GM19438 (cell line): Measurements from ENCODE around the gene SNX7.

Experiments used
- ATAC-seq: cut with Tn5 transposase; IDR thresholded peaks from one replicate; pipeline ENCODE4 v1.9.1; 2021; ENCODE audit warnings: low read depth; ENCODE audit not compliant: unreplicated experiment

The SNX7 gene

DNA sequence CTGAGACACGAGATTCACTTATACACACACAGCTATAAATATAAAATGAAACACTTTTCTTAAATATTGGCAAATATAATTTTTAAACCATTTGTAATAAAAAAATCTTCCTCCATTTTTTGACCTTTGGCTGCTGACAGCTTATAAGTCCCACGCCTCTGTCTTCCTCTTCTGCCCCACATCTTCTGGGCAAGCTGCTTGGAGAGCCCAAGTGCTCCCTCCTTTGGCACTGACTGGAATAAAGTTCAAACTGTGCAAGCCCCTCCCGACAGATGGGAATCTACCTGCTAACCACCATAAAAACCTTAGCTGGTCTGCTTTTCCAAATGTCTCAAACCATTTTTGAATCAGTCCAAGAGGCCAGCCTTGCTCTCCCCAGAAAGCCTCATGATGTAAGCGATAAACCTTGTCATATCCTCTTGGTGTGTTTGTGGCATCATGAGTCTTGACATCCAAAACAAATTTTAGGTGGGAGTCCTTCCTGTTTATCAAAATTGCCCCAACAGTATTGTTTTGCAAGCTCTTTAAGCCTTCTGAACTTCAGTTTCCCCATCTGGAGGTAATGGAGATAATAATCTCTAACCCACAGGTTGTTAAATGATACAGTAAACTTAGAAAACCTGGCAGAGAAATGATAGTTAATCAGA lies 99.8 kb downstream of the SNX7 start:
- ATAC-seq, result no peak

- ATAC-seq, result no peak
These were observed 102.1 kb downstream of the SNX7 start for GRCh38 chr1:98763488-98764150.

GRCh38 chr1:98764485-98764884 lies 103.0 kb downstream of the SNX7 start:
- no peak for ATAC-seq

- peak; percentile 83 for ATAC-seq
These were observed 104.7 kb downstream of the SNX7 start for GRCh38 chr1:98766255-98766654.

GRCh38 chr1:98769162-98769561 lies 107.6 kb downstream of the SNX7 start:
- ATAC-seq, result no peak

GRCh38 chr1:98781906-98782305 lies 120.4 kb downstream of the SNX7 start:
- ATAC-seq, result no peak

DNA sequence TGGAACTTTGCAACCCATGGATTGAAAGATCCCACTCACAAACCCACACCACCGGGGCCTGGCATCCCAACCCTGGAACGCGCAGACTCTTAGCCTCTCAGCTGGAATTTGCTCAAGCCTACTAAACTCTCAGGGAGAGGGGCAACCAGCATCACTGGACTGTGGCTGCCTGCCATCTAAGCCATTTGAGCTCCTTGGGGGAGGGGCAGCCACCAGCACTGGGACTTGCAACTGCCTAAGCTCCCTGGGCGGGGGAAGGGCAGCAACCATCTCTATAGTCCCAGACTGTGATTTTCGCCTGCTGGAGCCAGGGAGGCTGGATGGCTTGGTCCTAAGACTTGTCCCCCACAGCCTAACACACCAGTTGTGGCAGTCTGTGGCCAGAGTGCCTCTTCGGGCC lies 122.3 kb downstream of the SNX7 start:
- ATAC-seq, result no peak

DNA sequence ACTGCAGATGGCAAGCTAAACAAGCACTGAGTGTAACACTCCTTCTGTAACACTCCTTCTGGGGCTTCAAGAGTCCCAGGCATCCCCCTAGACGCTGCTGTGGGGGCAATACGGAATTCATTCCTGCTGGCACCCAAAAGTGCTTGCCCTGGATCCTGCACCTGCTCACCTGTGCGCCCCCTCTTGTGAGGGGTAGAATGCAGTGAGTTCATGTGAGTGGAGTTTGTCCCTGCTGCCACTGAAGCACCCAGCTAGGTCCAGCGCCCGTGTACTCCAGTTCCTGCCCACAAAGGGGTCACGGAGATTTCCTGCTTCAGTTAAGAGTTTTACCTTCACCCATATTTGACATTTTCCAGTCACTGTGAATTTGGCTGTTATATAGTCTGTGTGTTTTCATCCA lies 130.0 kb downstream of the SNX7 start:
- no peak for ATAC-seq

GRCh38 chr1:98792123-98792522 lies 130.6 kb downstream of the SNX7 start:
- ATAC-seq, result no peak

DNA sequence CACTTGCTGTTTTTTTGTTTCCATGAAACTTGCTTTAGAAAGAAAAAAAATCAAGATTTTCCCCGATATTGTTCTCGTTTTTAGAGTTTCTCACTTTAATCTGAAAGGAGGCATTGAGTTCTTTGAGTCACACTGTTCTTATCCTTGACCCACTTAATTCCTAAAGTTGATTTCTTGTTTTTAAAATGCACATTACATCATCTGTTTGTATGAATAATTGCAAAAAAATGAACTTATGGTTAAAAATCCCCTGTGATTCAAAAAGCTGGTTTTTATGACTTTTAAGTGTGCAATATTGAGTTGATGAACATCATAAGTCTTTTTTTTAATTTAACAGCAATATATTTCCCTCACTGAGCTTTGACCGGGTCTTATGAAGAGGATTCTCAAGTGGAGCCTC lies 131.6 kb downstream of the SNX7 start:
- ATAC-seq, result no peak

GRCh38 chr1:98794196-98794886 lies 132.8 kb downstream of the SNX7 start:
- ATAC-seq, result peak; percentile 89

- no peak for ATAC-seq
These were observed 134.5 kb downstream of the SNX7 start for GRCh38 chr1:98796049-98796448.

GRCh38 chr1:98797506-98797905 lies 136.0 kb downstream of the SNX7 start:
- ATAC-seq, result no peak
